Hepatocyte (in vitro differentiated cells): ENCODE measurements around the gene CCDC51.

Source experiments
- CTCF ChIP-seq: fragments of 200-600 bp; sonication (generic); IDR thresholded peaks from 2 replicates; pipeline ENCODE4 v1.5.1; 2016; ENCODE audit warnings: antibody characterized with exemption, mild to moderate bottlenecking; ENCODE audit not compliant: poor library complexity
- EZH2 ChIP-seq: fragments of 200-600 bp; sonication (generic); IDR thresholded peaks from 2 replicates; pipeline ENCODE4 v1.6.1; 2016; ENCODE audit warnings: antibody characterized with exemption, mild to moderate bottlenecking, borderline replicate concordance
- EZH2phosphoT487 ChIP-seq: fragments of 200-600 bp; sonication (generic); IDR thresholded peaks from one replicate; pipeline ENCODE4 v1.6.1; 2018; ENCODE audit warnings: antibody characterized with exemption, mild to moderate bottlenecking, low read depth, moderate library complexity; ENCODE audit not compliant: unreplicated experiment, severe bottlenecking

DNA sequence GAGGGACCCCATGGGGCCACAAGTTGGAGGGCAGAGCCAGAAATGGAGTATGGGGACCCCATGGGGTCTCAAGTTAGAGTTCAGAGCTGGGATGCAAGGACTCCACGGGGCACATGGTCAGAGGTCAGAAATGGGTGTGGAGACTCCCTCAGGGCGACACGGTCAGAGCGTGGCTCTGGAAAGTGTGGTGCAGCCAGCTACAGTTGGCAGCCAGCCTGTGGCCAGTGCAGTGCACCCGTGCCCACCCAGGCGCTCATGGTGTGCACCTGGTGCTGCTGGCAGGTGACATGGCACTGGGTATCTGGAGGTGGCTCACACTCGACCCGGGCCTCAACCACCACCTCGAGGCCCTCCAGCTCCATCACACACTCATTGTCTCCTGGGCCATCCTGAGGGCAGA lies 21.3 kb downstream of the CCDC51 start:
- TF ChIP-seq EZH2phosphoT487 (no peak), CTCF (no peak), EZH2 (no peak)
